GM23338 (cell line): ENCODE data around the gene SLF2. TPM values are rescaled to one million over a fixed set of nuclear protein-coding genes. Genes with fewer than 3 reads are reported as not detected.

Experiments used
- ATAC-seq: fragments of 200-7000 bp; cut with Tn5 transposase; 3 replicates; pipeline ENCODE4 v1.9.1; 2020
- DNase-seq: peaks from one replicate; pipeline ENCODE4 v3.0.0-alpha.2; 2015; ENCODE audit warnings: low spot score
- H2AFZ ChIP-seq: fragments of 200-600 bp; sonication (generic); 2 replicates; pipeline ENCODE4 v1.8.0; 2016; ENCODE audit warnings: antibody characterized with exemption, mild to moderate bottlenecking, moderate library complexity
- H3F3A ChIP-seq: fragments of 200-600 bp; sonication (generic); replicated peaks from 2 replicates; pipeline ENCODE4 v1.8.0; 2017; ENCODE audit warnings: antibody characterized with exemption, mixed run types, low read depth
- H3K27ac ChIP-seq: fragments of 200-600 bp; sonication (generic); 2 replicates; pipeline ENCODE4 v1.6.1; 2016; ENCODE audit warnings: low read depth
- H3K27me3 ChIP-seq: fragments of 200-600 bp; sonication (generic); 2 replicates; pipeline ENCODE4 v1.8.0; 2016; ENCODE audit warnings: mild to moderate bottlenecking, mixed run types, moderate library complexity; ENCODE audit not compliant: insufficient read depth
- H3K36me3 ChIP-seq: fragments of 200-600 bp; sonication (generic); 2 replicates; pipeline ENCODE4 v1.8.0; 2016; ENCODE audit warnings: mild to moderate bottlenecking; ENCODE audit not compliant: insufficient read depth
- H3K4me1 ChIP-seq: fragments of 200-600 bp; sonication (generic); 2 replicates; pipeline ENCODE4 v1.8.0; 2016; ENCODE audit warnings: mild to moderate bottlenecking, moderate library complexity; ENCODE audit not compliant: insufficient read depth
- H3K4me2 ChIP-seq: fragments of 200-600 bp; sonication (generic); 2 replicates; pipeline ENCODE4 v1.7.1; 2017; ENCODE audit warnings: mixed run types
- H3K4me3 ChIP-seq: fragments of 200-600 bp; sonication (generic); 2 replicates; pipeline ENCODE4 v1.6.1; 2016; ENCODE audit warnings: mixed run types
- H3K79me2 ChIP-seq: fragments of 200-600 bp; sonication (generic); replicated peaks from 2 replicates; pipeline ENCODE4 v1.8.0; 2017; ENCODE audit warnings: mild to moderate bottlenecking; ENCODE audit not compliant: insufficient read depth
- H3K9me2 ChIP-seq: fragments of 200-600 bp; sonication (generic); 2 replicates; pipeline ENCODE4 v1.8.0; 2017; ENCODE audit not compliant: insufficient read depth
- H4K20me1 ChIP-seq: fragments of 200-600 bp; sonication (generic); replicated peaks from 2 replicates; pipeline ENCODE4 v1.8.0; 2017; ENCODE audit warnings: mild to moderate bottlenecking; ENCODE audit not compliant: insufficient read depth
- H3K27ac Mint-ChIP-seq: 2 replicates; pipeline ENCODE4 v1.8.0; 2020; ENCODE audit warnings: inconsistent platforms, mild to moderate bottlenecking, moderate library complexity, mixed read lengths
- H3K27me3 Mint-ChIP-seq: 3 replicates; pipeline ENCODE4 v1.8.0; 2022; ENCODE audit warnings: low read depth, mild to moderate bottlenecking, moderate library complexity, mixed read lengths, inconsistent platforms; ENCODE audit not compliant: insufficient read depth, poor library complexity
- H3K36me3 Mint-ChIP-seq: 3 replicates; pipeline ENCODE4 v1.8.0; 2021; ENCODE audit warnings: low read depth, mild to moderate bottlenecking, inconsistent platforms, moderate library complexity, mixed read lengths
- H3K4me1 Mint-ChIP-seq: 3 replicates; pipeline ENCODE4 v1.8.0; 2020; ENCODE audit warnings: mild to moderate bottlenecking, inconsistent platforms, mixed read lengths
- H3K4me3 Mint-ChIP-seq: 3 replicates; pipeline ENCODE4 v1.8.0; 2021; ENCODE audit warnings: moderate library complexity, mild to moderate bottlenecking, inconsistent platforms, mixed read lengths
- H3K9me3 Mint-ChIP-seq: 3 replicates; pipeline ENCODE4 v1.8.0; 2020; ENCODE audit warnings: moderate library complexity, mild to moderate bottlenecking, inconsistent platforms, mixed read lengths
- CREB1 ChIP-seq: fragments of 250-450 bp; sonication (Bioruptor Pico); IDR thresholded peaks from 2 replicates; pipeline ENCODE4 v1.5.0; 2020; ENCODE audit warnings: low read depth, mild to moderate bottlenecking, moderate library complexity
- JUNB ChIP-seq: IDR thresholded peaks from one replicate; pipeline ENCODE4 v1.6.1; 2016; ENCODE audit warnings: antibody characterized with exemption; ENCODE audit not compliant: unreplicated experiment
- NANOG ChIP-seq: IDR thresholded peaks from 2 replicates; pipeline ENCODE4 v1.6.1; 2016; ENCODE audit warnings: antibody characterized with exemption, borderline replicate concordance
- ZNF114 ChIP-seq: fragments of 250-450 bp; sonication (Bioruptor Pico); IDR thresholded peaks from 2 replicates; pipeline ENCODE4 v1.5.0; 2020; ENCODE audit warnings: mild to moderate bottlenecking, moderate library complexity
- ZNF331 ChIP-seq: fragments of 250-450 bp; sonication (Bioruptor Pico); IDR thresholded peaks from 2 replicates; pipeline ENCODE4 v1.5.0; 2020; ENCODE audit warnings: low read depth, mild to moderate bottlenecking, moderate library complexity
- polyA plus RNA-seq: library from polyadenylated mRNA; unstranded; fragments of >200 nt; fragmentation: Nextera tagmentation; extraction: Ambion mirVana; gene quantifications from 2 replicates; pipeline ENCODE4 v1.2.1, GENCODE V29; 2016
- total RNA-seq: library from RNA; depleted of rRNA; stranded (reverse); fragments of >200 nt; shearing (Covaris generic); gene quantifications from 2 replicates; pipeline ENCODE4 v1.2.3, GENCODE V29; 2014
- TF ChIP-seq, protein P1 (sequence below): IDR thresholded peaks from one replicate; pipeline ENCODE4 v1.6.1; 2018; ENCODE audit warnings: antibody characterized with exemption; ENCODE audit not compliant: unreplicated experiment
- TF ChIP-seq, protein P2 (sequence below): fragments of 250-450 bp; sonication (Bioruptor Pico); IDR thresholded peaks from 2 replicates; pipeline ENCODE4 v1.5.0; 2020; ENCODE audit warnings: mild to moderate bottlenecking, moderate library complexity
- TF ChIP-seq, protein P3 (sequence below): IDR thresholded peaks from 2 replicates; pipeline ENCODE4 v1.6.1; 2016; ENCODE audit warnings: antibody characterized with exemption

Gene SLF2
- total and polyA plus RNA-seq, 2 experiments from 2014 or later, result 13.6 to 22.1 TPM

DNA sequence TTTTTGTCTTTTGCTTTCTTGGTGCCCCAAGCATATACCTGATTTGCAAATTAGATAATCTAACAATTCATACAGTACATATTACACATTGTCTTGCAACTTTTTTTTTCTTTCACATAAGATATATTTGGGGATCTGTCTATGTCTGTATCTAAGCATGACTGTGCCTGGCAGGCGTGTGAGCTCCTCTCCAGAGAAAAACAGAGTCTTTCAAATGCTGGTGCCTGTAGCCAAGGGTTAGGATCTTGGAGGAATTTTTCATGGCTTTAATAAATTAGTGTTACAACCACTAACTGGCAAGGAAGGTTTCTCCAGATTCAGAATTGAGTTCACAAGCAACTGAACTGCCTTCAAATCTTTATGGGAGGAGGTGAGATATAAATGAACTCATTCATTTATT, 14.8 kb upstream of the SLF2 start:
- DNase-seq, result no peak
- TF ChIP-seq ZNF331 (CRISPR knock-in tag), result no peak
- no peak for TF ChIP-seq NANOG
- no peak for TF ChIP-seq CREB1 (CRISPR knock-in tag)
- TF ChIP-seq, protein P1, sequence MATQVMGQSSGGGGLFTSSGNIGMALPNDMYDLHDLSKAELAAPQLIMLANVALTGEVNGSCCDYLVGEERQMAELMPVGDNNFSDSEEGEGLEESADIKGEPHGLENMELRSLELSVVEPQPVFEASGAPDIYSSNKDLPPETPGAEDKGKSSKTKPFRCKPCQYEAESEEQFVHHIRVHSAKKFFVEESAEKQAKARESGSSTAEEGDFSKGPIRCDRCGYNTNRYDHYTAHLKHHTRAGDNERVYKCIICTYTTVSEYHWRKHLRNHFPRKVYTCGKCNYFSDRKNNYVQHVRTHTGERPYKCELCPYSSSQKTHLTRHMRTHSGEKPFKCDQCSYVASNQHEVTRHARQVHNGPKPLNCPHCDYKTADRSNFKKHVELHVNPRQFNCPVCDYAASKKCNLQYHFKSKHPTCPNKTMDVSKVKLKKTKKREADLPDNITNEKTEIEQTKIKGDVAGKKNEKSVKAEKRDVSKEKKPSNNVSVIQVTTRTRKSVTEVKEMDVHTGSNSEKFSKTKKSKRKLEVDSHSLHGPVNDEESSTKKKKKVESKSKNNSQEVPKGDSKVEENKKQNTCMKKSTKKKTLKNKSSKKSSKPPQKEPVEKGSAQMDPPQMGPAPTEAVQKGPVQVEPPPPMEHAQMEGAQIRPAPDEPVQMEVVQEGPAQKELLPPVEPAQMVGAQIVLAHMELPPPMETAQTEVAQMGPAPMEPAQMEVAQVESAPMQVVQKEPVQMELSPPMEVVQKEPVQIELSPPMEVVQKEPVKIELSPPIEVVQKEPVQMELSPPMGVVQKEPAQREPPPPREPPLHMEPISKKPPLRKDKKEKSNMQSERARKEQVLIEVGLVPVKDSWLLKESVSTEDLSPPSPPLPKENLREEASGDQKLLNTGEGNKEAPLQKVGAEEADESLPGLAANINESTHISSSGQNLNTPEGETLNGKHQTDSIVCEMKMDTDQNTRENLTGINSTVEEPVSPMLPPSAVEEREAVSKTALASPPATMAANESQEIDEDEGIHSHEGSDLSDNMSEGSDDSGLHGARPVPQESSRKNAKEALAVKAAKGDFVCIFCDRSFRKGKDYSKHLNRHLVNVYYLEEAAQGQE, result no peak
- TF ChIP-seq, protein P2, sequence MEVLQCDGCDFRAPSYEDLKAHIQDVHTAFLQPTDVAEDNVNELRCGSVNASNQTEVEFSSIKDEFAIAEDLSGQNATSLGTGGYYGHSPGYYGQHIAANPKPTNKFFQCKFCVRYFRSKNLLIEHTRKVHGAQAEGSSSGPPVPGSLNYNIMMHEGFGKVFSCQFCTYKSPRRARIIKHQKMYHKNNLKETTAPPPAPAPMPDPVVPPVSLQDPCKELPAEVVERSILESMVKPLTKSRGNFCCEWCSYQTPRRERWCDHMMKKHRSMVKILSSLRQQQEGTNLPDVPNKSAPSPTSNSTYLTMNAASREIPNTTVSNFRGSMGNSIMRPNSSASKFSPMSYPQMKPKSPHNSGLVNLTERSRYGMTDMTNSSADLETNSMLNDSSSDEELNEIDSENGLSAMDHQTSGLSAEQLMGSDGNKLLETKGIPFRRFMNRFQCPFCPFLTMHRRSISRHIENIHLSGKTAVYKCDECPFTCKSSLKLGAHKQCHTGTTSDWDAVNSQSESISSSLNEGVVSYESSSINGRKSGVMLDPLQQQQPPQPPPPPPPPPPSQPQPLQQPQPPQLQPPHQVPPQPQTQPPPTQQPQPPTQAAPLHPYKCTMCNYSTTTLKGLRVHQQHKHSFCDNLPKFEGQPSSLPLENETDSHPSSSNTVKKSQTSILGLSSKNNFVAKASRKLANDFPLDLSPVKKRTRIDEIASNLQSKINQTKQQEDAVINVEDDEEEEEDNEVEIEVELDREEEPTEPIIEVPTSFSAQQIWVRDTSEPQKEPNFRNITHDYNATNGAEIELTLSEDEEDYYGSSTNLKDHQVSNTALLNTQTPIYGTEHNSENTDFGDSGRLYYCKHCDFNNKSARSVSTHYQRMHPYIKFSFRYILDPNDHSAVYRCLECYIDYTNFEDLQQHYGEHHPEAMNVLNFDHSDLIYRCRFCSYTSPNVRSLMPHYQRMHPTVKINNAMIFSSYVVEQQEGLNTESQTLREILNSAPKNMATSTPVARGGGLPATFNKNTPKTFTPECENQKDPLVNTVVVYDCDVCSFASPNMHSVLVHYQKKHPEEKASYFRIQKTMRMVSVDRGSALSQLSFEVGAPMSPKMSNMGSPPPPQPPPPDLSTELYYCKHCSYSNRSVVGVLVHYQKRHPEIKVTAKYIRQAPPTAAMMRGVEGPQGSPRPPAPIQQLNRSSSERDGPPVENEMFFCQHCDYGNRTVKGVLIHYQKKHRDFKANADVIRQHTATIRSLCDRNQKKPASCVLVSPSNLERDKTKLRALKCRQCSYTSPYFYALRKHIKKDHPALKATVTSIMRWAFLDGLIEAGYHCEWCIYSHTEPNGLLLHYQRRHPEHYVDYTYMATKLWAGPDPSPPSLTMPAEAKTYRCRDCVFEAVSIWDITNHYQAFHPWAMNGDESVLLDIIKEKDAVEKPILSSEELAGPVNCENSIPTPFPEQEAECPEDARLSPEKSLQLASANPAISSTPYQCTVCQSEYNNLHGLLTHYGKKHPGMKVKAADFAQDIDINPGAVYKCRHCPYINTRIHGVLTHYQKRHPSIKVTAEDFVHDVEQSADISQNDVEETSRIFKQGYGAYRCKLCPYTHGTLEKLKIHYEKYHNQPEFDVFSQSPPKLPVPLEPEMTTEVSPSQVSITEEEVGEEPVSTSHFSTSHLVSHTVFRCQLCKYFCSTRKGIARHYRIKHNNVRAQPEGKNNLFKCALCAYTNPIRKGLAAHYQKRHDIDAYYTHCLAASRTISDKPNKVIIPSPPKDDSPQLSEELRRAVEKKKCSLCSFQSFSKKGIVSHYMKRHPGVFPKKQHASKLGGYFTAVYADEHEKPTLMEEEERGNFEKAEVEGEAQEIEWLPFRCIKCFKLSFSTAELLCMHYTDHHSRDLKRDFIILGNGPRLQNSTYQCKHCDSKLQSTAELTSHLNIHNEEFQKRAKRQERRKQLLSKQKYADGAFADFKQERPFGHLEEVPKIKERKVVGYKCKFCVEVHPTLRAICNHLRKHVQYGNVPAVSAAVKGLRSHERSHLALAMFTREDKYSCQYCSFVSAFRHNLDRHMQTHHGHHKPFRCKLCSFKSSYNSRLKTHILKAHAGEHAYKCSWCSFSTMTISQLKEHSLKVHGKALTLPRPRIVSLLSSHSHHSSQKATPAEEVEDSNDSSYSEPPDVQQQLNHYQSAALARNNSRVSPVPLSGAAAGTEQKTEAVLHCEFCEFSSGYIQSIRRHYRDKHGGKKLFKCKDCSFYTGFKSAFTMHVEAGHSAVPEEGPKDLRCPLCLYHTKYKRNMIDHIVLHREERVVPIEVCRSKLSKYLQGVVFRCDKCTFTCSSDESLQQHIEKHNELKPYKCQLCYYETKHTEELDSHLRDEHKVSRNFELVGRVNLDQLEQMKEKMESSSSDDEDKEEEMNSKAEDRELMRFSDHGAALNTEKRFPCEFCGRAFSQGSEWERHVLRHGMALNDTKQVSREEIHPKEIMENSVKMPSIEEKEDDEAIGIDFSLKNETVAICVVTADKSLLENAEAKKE, result no peak
- TF ChIP-seq, protein P3, sequence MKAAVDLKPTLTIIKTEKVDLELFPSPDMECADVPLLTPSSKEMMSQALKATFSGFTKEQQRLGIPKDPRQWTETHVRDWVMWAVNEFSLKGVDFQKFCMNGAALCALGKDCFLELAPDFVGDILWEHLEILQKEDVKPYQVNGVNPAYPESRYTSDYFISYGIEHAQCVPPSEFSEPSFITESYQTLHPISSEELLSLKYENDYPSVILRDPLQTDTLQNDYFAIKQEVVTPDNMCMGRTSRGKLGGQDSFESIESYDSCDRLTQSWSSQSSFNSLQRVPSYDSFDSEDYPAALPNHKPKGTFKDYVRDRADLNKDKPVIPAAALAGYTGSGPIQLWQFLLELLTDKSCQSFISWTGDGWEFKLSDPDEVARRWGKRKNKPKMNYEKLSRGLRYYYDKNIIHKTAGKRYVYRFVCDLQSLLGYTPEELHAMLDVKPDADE, result no peak
- TF ChIP-seq ZNF114 (CRISPR knock-in tag), result no peak
- no peak for TF ChIP-seq JUNB
- H4K20me1 ChIP-seq, result no peaks in the 10 kb centered on the region
- H3K4me2 ChIP-seq, result no peak overlapping the region
- H3F3A ChIP-seq, result no peaks in the 10 kb centered on the region
- Mint-ChIP-seq H3K27me3 (peaks cover 6% of the 10 kb centered on the region), H3K9me3 (no peaks in the 10 kb centered on the region), H3K4me3 (no peak overlapping the region), H3K36me3 (no peaks in the 10 kb centered on the region), H3K27ac (no peak overlapping the region), H3K4me1 (no peaks in the 10 kb centered on the region)
- H3K79me2 ChIP-seq, result no peaks in the 10 kb centered on the region
- no peaks in the 10 kb centered on the region for H3K9me2 ChIP-seq
- no peak for ATAC-seq
- H3K4me3 ChIP-seq, result no peak overlapping the region
- H3K27me3 ChIP-seq, result no peaks in the 10 kb centered on the region
- no peak overlapping the region for H3K27ac ChIP-seq
- no peak overlapping the region for H2AFZ ChIP-seq
- no peaks in the 10 kb centered on the region for H3K36me3 ChIP-seq
- H3K4me1 ChIP-seq, result no peaks in the 10 kb centered on the region
